Neuronal stem cell (in vitro differentiated cells): ENCODE results near the gene SOWAHA.

Experiments
- DNase-seq: peaks from one replicate; pipeline ENCODE4 v3.0.0-alpha.2; 2013; ENCODE audit warnings: low spot score
- H2AFZ ChIP-seq: one replicate; pipeline ENCODE4 v1.6.1; 2013; ENCODE audit warnings: mild to moderate bottlenecking, low read length, inconsistent platforms
- H2AK5ac ChIP-seq: 2 replicates; pipeline ENCODE4 v1.6.1; 2013; ENCODE audit warnings: low read depth, mild to moderate bottlenecking, inconsistent platforms, low read length, moderate library complexity, mixed read lengths
- H2BK120ac ChIP-seq: 2 replicates; pipeline ENCODE4 v1.6.1; 2013; ENCODE audit warnings: low read depth, mild to moderate bottlenecking, inconsistent platforms, low read length, moderate library complexity, mixed read lengths
- H2BK12ac ChIP-seq: one replicate; pipeline ENCODE4 v1.6.1; 2013; ENCODE audit warnings: low read length, inconsistent platforms
- H2BK15ac ChIP-seq: 2 replicates; pipeline ENCODE4 v1.6.1; 2013; ENCODE audit warnings: mild to moderate bottlenecking, low read length, inconsistent platforms, mixed read lengths
- H2BK5ac ChIP-seq: one replicate; pipeline ENCODE4 v1.6.1; 2013; ENCODE audit warnings: inconsistent platforms, mild to moderate bottlenecking, low read length, moderate library complexity
- H3K14ac ChIP-seq: one replicate; pipeline ENCODE4 v1.6.1; 2013; ENCODE audit warnings: low read length, inconsistent platforms
- H3K18ac ChIP-seq: 2 replicates; pipeline ENCODE4 v1.6.1; 2013; ENCODE audit warnings: low read length, inconsistent platforms
- H3K23ac ChIP-seq: 2 replicates; pipeline ENCODE4 v1.6.1; 2013; ENCODE audit warnings: low read depth, mild to moderate bottlenecking, mixed read lengths, low read length, inconsistent platforms; ENCODE audit not compliant: poor library complexity
- H3K27ac ChIP-seq: replicated peaks from 3 replicates; pipeline ENCODE4 v1.5.1; 2013; ENCODE audit warnings: low read length, inconsistent platforms
- H3K27me3 ChIP-seq, 3 experiments: 2 replicates each; pipeline ENCODE4 v1.6.1; 2013; ENCODE audit warnings: low read length in 3 of 3, mild to moderate bottlenecking in 2 of 3, inconsistent platforms in 1 of 3, low read depth in 1 of 3, mixed read lengths in 1 of 3, moderate library complexity in 1 of 3; ENCODE audit not compliant: control insufficient read depth in 3 of 3, insufficient read depth in 3 of 3
- H3K36me3 ChIP-seq, 2 donors: replicated peaks in 1 of 2; 2 replicates each; pipeline ENCODE4 v1.6.1; 2013; ENCODE audit warnings: low read length in 2 of 2; ENCODE audit not compliant: control insufficient read depth in 2 of 2, insufficient read depth in 2 of 2
- H3K4ac ChIP-seq: 2 replicates; pipeline ENCODE4 v1.6.1; 2013; ENCODE audit warnings: inconsistent platforms, mild to moderate bottlenecking, low read length, moderate library complexity
- H3K4me1 ChIP-seq, 2 donors: 1 replicate in 1 of 2; 2 replicates in 1 of 2; pipeline ENCODE4 v1.6.1; 2013; ENCODE audit warnings: low read length in 2 of 2, low read depth in 1 of 2; ENCODE audit not compliant: control insufficient read depth in 2 of 2, insufficient read depth in 1 of 2
- H3K4me2 ChIP-seq: one replicate; pipeline ENCODE4 v1.6.1; 2013; ENCODE audit warnings: mild to moderate bottlenecking, low read length, inconsistent platforms; ENCODE audit not compliant: insufficient read depth, poor library complexity, severe bottlenecking
- H3K4me3 ChIP-seq, 2 donors: 2 replicates each; pipeline ENCODE4 v1.5.1; 2013; ENCODE audit warnings: low read length in 2 of 2, mild to moderate bottlenecking in 2 of 2, inconsistent platforms in 1 of 2, moderate library complexity in 1 of 2
- H3K79me1 ChIP-seq: one replicate; pipeline ENCODE4 v1.6.1; 2013; ENCODE audit warnings: low read depth, mild to moderate bottlenecking, inconsistent platforms, low read length, moderate library complexity
- H3K9ac ChIP-seq: one replicate; pipeline ENCODE4 v1.6.1; 2013; ENCODE audit warnings: mild to moderate bottlenecking, low read depth, low read length, inconsistent platforms; ENCODE audit not compliant: poor library complexity
- H3K9me3 ChIP-seq, 2 donors: replicated peaks in 1 of 2; 2 replicates each; pipeline versions ENCODE3 to v1.6.1; 2013; ENCODE audit warnings: low read length in 2 of 2, mild to moderate bottlenecking in 2 of 2, inconsistent platforms in 1 of 2, low read depth in 1 of 2, mixed read lengths in 1 of 2, moderate library complexity in 1 of 2; ENCODE audit not compliant: control insufficient read depth in 2 of 2, insufficient read depth in 1 of 2
- H4K8ac ChIP-seq: one replicate; pipeline ENCODE4 v1.6.1; 2013; ENCODE audit warnings: low read depth, mild to moderate bottlenecking, inconsistent platforms, low read length, moderate library complexity
- H4K91ac ChIP-seq: one replicate; pipeline ENCODE4 v1.6.1; 2013; ENCODE audit warnings: low read length, low read depth, mild to moderate bottlenecking, inconsistent platforms; ENCODE audit not compliant: poor library complexity
- WGBS, 2 donors: extraction: QIAGEN DNeasy Blood & Tissue Kit; methylation state at CpG; one replicate each; pipeline ENCODE4 v1.1.7; 2013; ENCODE audit warnings: missing lambda C conversion rate in 2 of 2, mixed read lengths in 1 of 2; ENCODE audit not compliant: insufficient read length in 2 of 2, insufficient replicate concordance in 1 of 2; ENCODE audit errors: extremely low coverage in 2 of 2; 5-methylcytosine and 5-hydroxymethylcytosine counted together

Gene SOWAHA

GRCh38 chr5:132776131-132776937, 36.8 kb upstream of the SOWAHA start:
- Histone ChIP-seq H3K27me3 (peaks cover 0 to 38% (median 21%) of the 10 kb centered on the region in 3 experiments), H3K79me1 (peaks cover 16% of the 10 kb centered on the region), H3K9ac (peak overlapping the region; percentile 50), H3K23ac (no peak overlapping the region), H3K4me2 (peak overlapping the region; percentile 86), H4K91ac (no peak overlapping the region), H3K4ac (no peak overlapping the region), H3K27ac (no peak overlapping the region), H3K18ac (peak overlapping the region; percentile 81), H2AK5ac (peak overlapping the region; percentile 48), H2BK120ac (no peak overlapping the region), H3K36me3 (no peaks in the 10 kb centered on the region), H2AFZ (peak overlapping the region; percentile 99), H3K14ac (no peak overlapping the region), H4K8ac (no peak overlapping the region), H3K9me3 (no peaks in the 10 kb centered on the region), H2BK5ac (peak overlapping the region; percentile 4), H3K4me3 (peak overlapping the region; percentile 64 to 89), H2BK12ac (no peak overlapping the region), H3K4me1 (peaks cover 3 to 22% of the 10 kb centered on the region in 2 donors), H2BK15ac (no peak overlapping the region)
- no CpG with 5 or more reads among the region's 39 CpGs for WGBS, 2 donors
- no peak for DNase-seq

GRCh38 chr5:132776938-132777208, 36.2 kb upstream of the SOWAHA start:
- no peak for DNase-seq
- H3K18ac ChIP-seq = peak overlapping the region; percentile 81
- WGBS, 2 donors = no CpG with 5 or more reads among the region's 40 CpGs

GRCh38 chr5:132777209-132778069, 35.7 kb upstream of the SOWAHA start, which contains the start of gene SEPTIN8:
Gene SEPTIN8, minus strand, starts transcription at chr5:132777239. Its CDS starts 102 bp downstream, at chr5:132777137.
- Histone ChIP-seq H2AK5ac (peak within 1 kb of the TSS; percentile 48), H2BK15ac (no peak within 1 kb of the TSS), H2BK12ac (no peak within 1 kb of the TSS), H3K36me3 (no peaks in the 10 kb centered on the region), H4K91ac (no peak within 1 kb of the TSS), H3K79me1 (peaks cover 16% of the 10 kb centered on the region), H3K27ac (no peak within 1 kb of the TSS), H2AFZ (peak within 1 kb of the TSS; percentile 99), H2BK5ac (peak within 1 kb of the TSS; percentile 4), H3K4me2 (peak within 1 kb of the TSS; percentile 86), H3K23ac (peak within 1 kb of the TSS; percentile 62), H3K18ac (peak within 1 kb of the TSS; percentile 96), H3K9ac (peak within 1 kb of the TSS; percentile 50), H2BK120ac (no peak within 1 kb of the TSS), H3K27me3 (peaks cover 0 to 49% (median 21%) of the 10 kb centered on the region in 3 experiments), H3K4me1 (peaks cover 3 to 14% of the 10 kb centered on the region in 2 donors), H4K8ac (no peak within 1 kb of the TSS), H3K4ac (no peak within 1 kb of the TSS), H3K4me3 (peak within 1 kb of the TSS; percentile 64 to 89), H3K14ac (peak within 1 kb of the TSS; percentile 86), H3K9me3 (no peaks in the 10 kb centered on the region)
- peak; percentile 63 for DNase-seq
- WGBS, 2 donors = no CpG with 5 or more reads among the region's 82 CpGs

More at GRCh38 chr5:132776938-132777208, 36.2 kb upstream of the SOWAHA start:
- Histone ChIP-seq H3K79me1 (peaks cover 16% of the 10 kb centered on the region), H2BK12ac (no peak overlapping the region), H2AFZ (peak overlapping the region; percentile 99), H3K27ac (no peak overlapping the region), H3K36me3 (no peaks in the 10 kb centered on the region), H2BK120ac (no peak overlapping the region), H3K4me1 (peaks cover 3 to 20% of the 10 kb centered on the region in 2 donors), H2BK5ac (peak overlapping the region; percentile 4), H3K27me3 (peaks cover 0 to 43% (median 21%) of the 10 kb centered on the region in 3 experiments), H3K4me3 (peak overlapping the region; percentile 64 to 89), H4K8ac (no peak overlapping the region), H3K4me2 (peak overlapping the region; percentile 86), H3K9ac (peak overlapping the region; percentile 50), H3K14ac (no peak overlapping the region), H3K23ac (no peak overlapping the region), H2BK15ac (no peak overlapping the region), H3K9me3 (no peaks in the 10 kb centered on the region), H4K91ac (no peak overlapping the region), H3K4ac (no peak overlapping the region), H2AK5ac (peak overlapping the region; percentile 48)

DNA sequence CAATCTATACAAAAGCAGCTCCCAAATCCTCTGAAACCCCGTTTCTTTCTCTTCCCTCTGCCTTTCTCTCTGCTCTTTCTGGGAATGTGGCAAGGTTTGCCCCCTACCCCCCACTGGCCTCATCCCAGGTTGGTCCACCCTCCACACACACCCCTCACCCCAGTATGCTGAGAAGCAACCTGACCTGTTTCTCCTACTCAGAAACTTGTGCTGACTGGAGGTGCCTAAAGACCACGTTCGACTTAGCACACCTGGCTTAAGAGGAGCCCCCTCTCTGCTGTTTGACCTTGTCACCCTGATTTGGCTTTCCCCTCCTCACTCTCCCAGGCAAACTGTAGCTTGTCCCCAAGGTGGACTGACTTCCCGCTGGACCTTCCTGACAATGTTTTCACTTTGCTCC, 35.0 kb upstream of the SOWAHA start:
- no peak overlapping the region for H3K9ac ChIP-seq
- peaks cover 3 to 15% of the 10 kb centered on the region in 2 donors for H3K4me1 ChIP-seq
- no peak overlapping the region for H3K14ac ChIP-seq
- H2BK12ac ChIP-seq = no peak overlapping the region
- WGBS, 2 donors = no CpG with 5 or more reads among the region's 4 CpGs
- H3K18ac ChIP-seq = no peak overlapping the region
- no peak overlapping the region for H3K27ac ChIP-seq
- DNase-seq = no peak
- H2BK15ac ChIP-seq = no peak overlapping the region
- no peaks in the 10 kb centered on the region for H3K9me3 ChIP-seq
- H3K27me3 ChIP-seq = peaks cover 0 to 52% (median 21%) of the 10 kb centered on the region in 3 experiments
- H2AFZ ChIP-seq = peak overlapping the region; percentile 99
- H2AK5ac ChIP-seq = no peak overlapping the region
- no peak overlapping the region for H3K23ac ChIP-seq
- H3K4me3 ChIP-seq = no peak overlapping the region
- H3K4me2 ChIP-seq = no peak overlapping the region
- no peak overlapping the region for H2BK5ac ChIP-seq
- H4K8ac ChIP-seq = no peak overlapping the region
- peaks cover 10% of the 10 kb centered on the region for H3K79me1 ChIP-seq
- H3K36me3 ChIP-seq = no peaks in the 10 kb centered on the region
- H2BK120ac ChIP-seq = no peak overlapping the region
- no peak overlapping the region for H4K91ac ChIP-seq
- H3K4ac ChIP-seq = no peak overlapping the region
